HG02938 (cell line): ENCODE results near the gene C17orf67.

Experiments
- ATAC-seq: cut with Tn5 transposase; IDR thresholded peaks from one replicate; pipeline ENCODE4 v1.9.1; 2021; ENCODE audit warnings: mild to moderate bottlenecking, moderate library complexity; ENCODE audit not compliant: unreplicated experiment

The C17orf67 gene

GRCh38 chr17:56833809-56834379, at the start of gene C17orf67, which contains the start of gene DGKE:
Gene C17orf67 (minus strand): TSS chr17:56833920. CDS start chr17:56815810, 18,110 bp downstream.
Gene DGKE (plus strand): TSS chr17:56834151. CDS start chr17:56834796, 645 bp downstream.
- ATAC-seq, result peak; percentile 61

GRCh38 chr17:56881685-56882295, 48.1 kb upstream of the C17orf67 start:
- ATAC-seq, result no peak

- ATAC-seq, result no peak
These were observed 46.9 kb upstream of the C17orf67 start for GRCh38 chr17:56880571-56880970.

- no peak for ATAC-seq
These were observed 46.4 kb upstream of the C17orf67 start for GRCh38 chr17:56880133-56880532.

GRCh38 chr17:56879280-56879679, 45.6 kb upstream of the C17orf67 start:
- no peak for ATAC-seq

- ATAC-seq, result no peak
These were observed 43.1 kb upstream of the C17orf67 start for GRCh38 chr17:56876766-56877179.

- ATAC-seq, result peak; percentile 75
These were observed 36.4 kb upstream of the C17orf67 start for GRCh38 chr17:56870081-56870651.

GRCh38 chr17:56868716-56869115, 35.0 kb upstream of the C17orf67 start:
- no peak for ATAC-seq

GRCh38 chr17:56867948-56868376, 34.2 kb upstream of the C17orf67 start:
- no peak for ATAC-seq

GRCh38 chr17:56866496-56866895, 32.8 kb upstream of the C17orf67 start:
- ATAC-seq, result no peak

GRCh38 chr17:56866076-56866475, 32.4 kb upstream of the C17orf67 start:
- ATAC-seq, result no peak

GRCh38 chr17:56863974-56864373, 30.3 kb upstream of the C17orf67 start:
- no peak for ATAC-seq

GRCh38 chr17:56861899-56862298, 28.2 kb upstream of the C17orf67 start:
- no peak for ATAC-seq

- no peak for ATAC-seq
These were observed 17.3 kb upstream of the C17orf67 start for GRCh38 chr17:56851008-56851407.

- no peak for ATAC-seq
These were observed 16.9 kb upstream of the C17orf67 start for GRCh38 chr17:56850591-56850990.

- no peak for ATAC-seq
These were observed 15.4 kb upstream of the C17orf67 start for GRCh38 chr17:56849131-56849530.

- no peak for ATAC-seq
These were observed 13.4 kb upstream of the C17orf67 start for GRCh38 chr17:56847106-56847505.

- peak; percentile 52 for ATAC-seq
These were observed 12.2 kb upstream of the C17orf67 start for GRCh38 chr17:56845934-56846333.

GRCh38 chr17:56842577-56842976, 8.9 kb upstream of the C17orf67 start:
- ATAC-seq, result no peak

- ATAC-seq, result no peak
These were observed 5.0 kb upstream of the C17orf67 start for GRCh38 chr17:56838687-56839086.

- no peak for ATAC-seq
These were observed 1.5 kb upstream of the C17orf67 start for GRCh38 chr17:56835264-56835585.
